K562 treated with DMSO at 1 percent for 48 hours (cell line): ENCODE measurements around the gene MRPS15. TPM values are rescaled to one million over a fixed set of nuclear protein-coding genes. Genes with fewer than 3 reads are reported as not detected.

ENCODE experiments used
- total RNA-seq: library from RNA; unstranded; fragments of 300-600 nt; gene quantifications from 2 replicates; pipeline ENCODE4 v1.2.3, GENCODE V29; 2022; ENCODE audit warnings: low replicate concordance; ENCODE audit errors: extremely low read depth

The MRPS15 gene
- not detected in 2 replicates for total RNA-seq

DNA sequence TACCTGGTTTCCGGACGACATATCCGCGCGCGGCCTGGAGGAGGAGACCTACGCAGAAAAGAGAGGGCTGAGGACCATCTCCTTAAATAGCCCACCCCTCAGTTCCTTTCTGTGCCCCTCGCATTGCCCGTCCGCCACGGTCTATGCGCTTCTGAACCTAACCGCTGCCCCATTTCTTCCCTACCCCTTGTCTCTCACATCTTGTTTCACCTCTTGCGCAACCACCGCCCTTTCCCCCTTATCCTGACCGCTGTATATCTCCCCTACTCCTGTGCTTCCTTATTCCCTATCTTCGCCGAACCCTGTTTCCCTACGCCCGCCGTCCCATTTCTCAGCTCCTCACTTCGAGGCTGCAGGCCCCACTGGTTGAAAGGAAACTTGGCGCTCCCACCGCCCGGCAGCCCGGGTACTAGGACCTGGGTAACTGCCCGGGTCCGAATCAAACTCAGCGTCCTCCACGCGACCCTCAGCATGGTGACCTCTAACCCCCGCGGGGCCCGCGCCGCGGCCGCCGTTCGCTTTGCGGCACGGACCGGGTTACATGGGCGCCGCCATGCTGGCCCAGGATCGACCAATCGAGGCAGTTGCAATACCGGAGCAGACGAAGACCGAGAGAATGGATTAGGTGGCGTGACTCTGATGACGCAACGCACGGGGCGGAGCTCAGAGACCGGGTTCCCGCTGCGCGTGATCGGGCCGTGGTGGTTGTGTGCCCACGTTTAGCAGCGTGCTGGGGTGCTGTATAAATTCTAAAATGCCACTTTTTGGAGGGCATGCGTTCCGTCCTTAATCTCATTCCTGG is at the start of gene MRPS15:
Gene MRPS15 (minus strand): TSS at position 582 of the 802 bp plus-strand sequence. CDS start 109 bp downstream, at position 473.

GRCh38 chr1:36482724-36483388 is 18.7 kb upstream of the MRPS15 start, which contains the start of gene CSF3R:
CSF3R (minus strand) TSS chr1:36482913; CDS start chr1:36479496, 3,417 bp downstream.

GRCh38 chr1:36450270-36450918 is 13.8 kb downstream of the MRPS15 start, which contains the start of gene OSCP1:
OSCP1 (minus strand) TSS chr1:36450451; CDS start chr1:36450369, 82 bp downstream.

Other genes starting within 250 kb of the MRPS15 start
- not detected in 2 replicates for gene THRAP3, start 239.9 kb downstream of the MRPS15 start, total RNA-seq
- gene SH3D21, start 158.0 kb downstream of the MRPS15 start, total RNA-seq: not detected in 2 replicates
- not detected in 2 replicates for gene EVA1B, start 140.7 kb downstream of the MRPS15 start, total RNA-seq
- gene STK40, start 78.5 kb downstream of the MRPS15 start, total RNA-seq: 684 TPM in 1 of 2 replicates, not detected in the other
- gene LSM10, start 66.5 kb downstream of the MRPS15 start, total RNA-seq: not detected in 2 replicates
- not detected in 2 replicates for gene OSCP1, start 13.9 kb downstream of the MRPS15 start, total RNA-seq
- gene CSF3R, start 18.5 kb upstream of the MRPS15 start, total RNA-seq: not detected in 2 replicates